ENCODE measurements around the gene ELOVL2. TPM values are rescaled to one million over a fixed set of nuclear protein-coding genes. Genes with fewer than 3 reads are reported as not detected.

The ELOVL2 gene
- polyA plus RNA-seq, 3 donors = 0.34 to 1.4 (median 0.79) TPM

GRCh38 chr6:11030904-11031303 lies 13.2 kb downstream of the ELOVL2 start:
- 80 to 89% (median 88%) methylated on average over 4 of the region's 4 CpGs for WGBS, 3 donors
- H3K27ac ChIP-seq (ENCODE audit: low read depth, low read length) = no peak overlapping the region

GRCh38 chr6:11028959-11029358 lies 15.1 kb downstream of the ELOVL2 start:
- H3K27ac ChIP-seq (ENCODE audit: low read depth, low read length) = no peak overlapping the region
- WGBS, 3 donors = 89 to 97% (median 92%) methylated on average over 11 of the region's 11 CpGs

- no peak overlapping the region for H3K27ac ChIP-seq (ENCODE audit: low read depth, low read length)
- 70 to 91% (median 90%) methylated on average over 4 of the region's 4 CpGs for WGBS, 3 donors
Measured at GRCh38 chr6:11027565-11028110, 16.5 kb downstream of the ELOVL2 start.

- WGBS, 3 donors = 41 to 53% (median 50%) methylated on average over 10 of the region's 10 CpGs
- no peak overlapping the region for H3K27ac ChIP-seq (ENCODE audit: low read depth, low read length)
Measured at GRCh38 chr6:11025921-11026635, 18.0 kb downstream of the ELOVL2 start.

- WGBS, 3 donors = 88 to 92% (median 90%) methylated on average over 3 of the region's 3 CpGs
Measured at GRCh38 chr6:11025130-11025529, 19.0 kb downstream of the ELOVL2 start.

GRCh38 chr6:11023032-11023431 lies 21.1 kb downstream of the ELOVL2 start:
- no peak overlapping the region for H3K27ac ChIP-seq (ENCODE audit: low read depth, low read length)

More at GRCh38 chr6:11025130-11025529, 19.0 kb downstream of the ELOVL2 start:
- no peak overlapping the region for H3K27ac ChIP-seq (ENCODE audit: low read depth, low read length)

- no peak overlapping the region for H3K27ac ChIP-seq (ENCODE audit: low read depth, low read length)
- 68 to 85% (median 80%) methylated on average over 7 of the region's 7 CpGs for WGBS, 3 donors
Measured at GRCh38 chr6:11021714-11022113, 22.4 kb downstream of the ELOVL2 start.

GRCh38 chr6:11021003-11021402 lies 23.1 kb downstream of the ELOVL2 start:
- H3K27ac ChIP-seq (ENCODE audit: low read depth, low read length) = no peak overlapping the region

GRCh38 chr6:11018225-11018624 lies 25.9 kb downstream of the ELOVL2 start:
- WGBS, 3 donors = 84 to 88% (median 86%) methylated on average over 2 of the region's 2 CpGs
- no peak overlapping the region for H3K27ac ChIP-seq (ENCODE audit: low read depth, low read length)

More at GRCh38 chr6:11021003-11021402, 23.1 kb downstream of the ELOVL2 start:
- WGBS, 3 donors = 49 to 68% (median 67%) methylated on average over 2 of the region's 2 CpGs

GRCh38 chr6:11017090-11017489 lies 27.0 kb downstream of the ELOVL2 start:
- 88 to 99% (median 95%) methylated on average over 3 of the region's 3 CpGs for WGBS, 3 donors

GRCh38 chr6:11016452-11016851 lies 27.7 kb downstream of the ELOVL2 start:
- WGBS, 3 donors = 42 to 87% (median 81%) methylated on average over 1 of the region's 1 CpG

More at GRCh38 chr6:11017090-11017489, 27.0 kb downstream of the ELOVL2 start:
- H3K27ac ChIP-seq (ENCODE audit: low read depth, low read length) = no peak overlapping the region

GRCh38 chr6:11015102-11015501 lies 29.0 kb downstream of the ELOVL2 start:
- no peak overlapping the region for H3K27ac ChIP-seq (ENCODE audit: low read depth, low read length)

More at GRCh38 chr6:11016452-11016851, 27.7 kb downstream of the ELOVL2 start:
- H3K27ac ChIP-seq (ENCODE audit: low read depth, low read length) = no peak overlapping the region

- no peak overlapping the region for H3K27ac ChIP-seq (ENCODE audit: low read depth, low read length)
- WGBS, 3 donors = 74 to 86% (median 83%) methylated on average over 3 of the region's 3 CpGs
Measured at GRCh38 chr6:11013721-11014070, 30.4 kb downstream of the ELOVL2 start.

GRCh38 chr6:11012976-11013720 lies 31.0 kb downstream of the ELOVL2 start:
- H3K27ac ChIP-seq (ENCODE audit: low read depth, low read length) = no peak overlapping the region
- 90 to 91% (median 90%) methylated on average over 5 of the region's 5 CpGs for WGBS, 3 donors

GRCh38 chr6:11012295-11012754 lies 31.8 kb downstream of the ELOVL2 start:
- H3K27ac ChIP-seq (ENCODE audit: low read depth, low read length) = no peak overlapping the region
- WGBS, 3 donors = 38 to 71% (median 68%) methylated on average over 5 of the region's 5 CpGs

- 25 to 64% (median 63%) methylated on average over 8 of the region's 8 CpGs for WGBS, 3 donors
Measured at GRCh38 chr6:11011787-11012234, 32.3 kb downstream of the ELOVL2 start.

GRCh38 chr6:11009353-11009752 lies 34.8 kb downstream of the ELOVL2 start:
- no peak overlapping the region for H3K27ac ChIP-seq (ENCODE audit: low read depth, low read length)
- 55 to 68% (median 65%) methylated on average over 6 of the region's 6 CpGs for WGBS, 3 donors

More at GRCh38 chr6:11011787-11012234, 32.3 kb downstream of the ELOVL2 start:
- no peak overlapping the region for H3K27ac ChIP-seq (ENCODE audit: low read depth, low read length)

GRCh38 chr6:11008821-11009220 lies 35.3 kb downstream of the ELOVL2 start:
- 37 to 75% (median 40%) methylated on average over 1 of the region's 1 CpG for WGBS, 3 donors
- no peak overlapping the region for H3K27ac ChIP-seq (ENCODE audit: low read depth, low read length)
